Stimulated activated CD8-positive, alpha-beta memory T cell treated with anti-CD3 and anti-CD28 coated beads, Interleukin-4, amount 100 ng/mL, for 4 hours (primary cell): ENCODE measurements around the gene CASZ1.

ENCODE experiments used
- DNase-seq, 2 donors: peaks; one replicate each; pipeline ENCODE4 v3.0.0-alpha.2; 2020; ENCODE audit warnings: low read depth in 2 of 2, low spot score in 1 of 2

Gene CASZ1

GRCh38 chr1:10706376-10706913 is 90.0 kb downstream of the CASZ1 start:
- no peak for DNase-seq

DNA sequence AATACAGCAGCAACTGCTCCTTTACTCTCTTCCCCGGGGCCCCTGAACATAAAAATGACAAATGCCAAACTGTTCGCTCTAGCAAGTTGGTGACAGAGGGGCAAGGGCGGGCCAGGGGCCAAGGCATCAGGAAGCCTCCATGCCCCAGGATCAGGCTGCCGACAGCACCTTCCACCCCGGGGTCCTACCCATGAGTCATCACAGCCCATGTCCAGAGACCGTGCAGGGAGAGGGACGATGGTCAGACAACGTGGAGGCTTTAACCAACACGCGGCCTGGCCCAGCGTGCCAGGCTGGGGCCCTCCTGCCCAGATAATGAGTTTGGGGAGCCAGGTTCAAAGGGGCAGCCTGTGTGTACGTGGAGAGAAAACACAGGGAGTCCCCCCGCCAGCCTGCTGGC is 90.5 kb downstream of the CASZ1 start:
- no peak for DNase-seq

- DNase-seq = no peak
These were observed 92.0 kb downstream of the CASZ1 start for GRCh38 chr1:10704368-10704882.

DNA sequence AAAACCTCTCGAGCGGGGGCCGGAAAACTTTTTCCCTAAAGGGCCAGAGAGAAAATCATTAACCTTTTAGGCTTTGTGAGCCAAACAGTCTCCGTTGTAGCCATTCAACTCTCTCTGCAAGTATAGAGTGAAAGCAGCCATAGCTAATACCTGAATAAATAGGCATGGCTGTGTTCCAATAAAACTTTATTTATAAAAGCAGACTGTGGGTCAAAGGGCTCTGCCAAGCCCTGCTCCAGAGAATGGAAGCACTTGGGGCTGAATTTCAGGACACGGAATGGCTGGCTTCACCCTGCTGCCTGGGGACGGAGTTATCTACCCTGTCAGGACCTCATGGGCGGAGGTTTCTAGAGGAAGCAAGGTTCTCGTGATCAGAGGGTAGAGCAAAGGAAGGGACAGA is 92.7 kb downstream of the CASZ1 start:
- no peak for DNase-seq

GRCh38 chr1:10701145-10701544 is 95.3 kb downstream of the CASZ1 start:
- no peak for DNase-seq

GRCh38 chr1:10699470-10699835 is 97.0 kb downstream of the CASZ1 start:
- DNase-seq = no peak

DNA sequence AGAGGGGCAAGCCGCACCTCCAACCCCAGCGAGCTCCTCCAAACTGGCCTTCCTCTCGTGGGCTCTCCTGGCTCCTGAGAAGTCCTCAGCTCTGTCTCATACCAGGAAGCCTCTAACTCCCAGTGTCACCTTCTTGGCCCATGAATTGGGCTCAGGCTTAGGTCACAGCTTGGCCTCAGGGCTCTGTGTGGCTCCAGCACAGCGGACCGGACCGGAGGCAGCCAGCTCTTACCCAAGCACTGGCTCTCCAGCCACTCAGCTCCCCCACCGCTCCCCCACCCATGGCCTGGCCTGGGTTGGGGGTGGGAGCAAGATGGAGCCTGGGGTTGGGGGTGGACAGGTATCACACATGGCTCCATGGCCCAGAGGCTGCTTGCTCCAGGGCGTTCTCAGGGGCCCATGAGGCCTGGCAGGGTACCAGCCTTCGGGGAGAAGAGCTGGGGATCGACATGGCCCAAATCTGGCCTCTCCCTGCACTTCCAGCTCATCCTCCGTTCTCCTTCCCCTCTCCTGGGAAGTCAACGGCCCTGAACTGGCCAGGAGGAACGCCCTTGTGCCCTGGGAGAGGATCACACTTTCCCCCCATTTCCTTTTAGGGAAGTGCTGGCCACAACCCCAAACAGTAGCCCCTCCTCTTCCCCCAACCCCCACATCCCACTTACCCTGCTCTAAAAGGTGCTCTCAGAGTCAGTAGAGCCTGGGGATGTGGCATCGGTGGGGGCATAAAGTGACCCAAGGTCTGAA is 97.5 kb downstream of the CASZ1 start:
- no peak for DNase-seq

- DNase-seq = no peak
These were observed 98.8 kb downstream of the CASZ1 start for GRCh38 chr1:10697621-10698160.

GRCh38 chr1:10696977-10697376 is 99.5 kb downstream of the CASZ1 start:
- no peak for DNase-seq

- peak; percentile 37 to 55 for DNase-seq
These were observed 101.5 kb downstream of the CASZ1 start for GRCh38 chr1:10694633-10695627.

DNA sequence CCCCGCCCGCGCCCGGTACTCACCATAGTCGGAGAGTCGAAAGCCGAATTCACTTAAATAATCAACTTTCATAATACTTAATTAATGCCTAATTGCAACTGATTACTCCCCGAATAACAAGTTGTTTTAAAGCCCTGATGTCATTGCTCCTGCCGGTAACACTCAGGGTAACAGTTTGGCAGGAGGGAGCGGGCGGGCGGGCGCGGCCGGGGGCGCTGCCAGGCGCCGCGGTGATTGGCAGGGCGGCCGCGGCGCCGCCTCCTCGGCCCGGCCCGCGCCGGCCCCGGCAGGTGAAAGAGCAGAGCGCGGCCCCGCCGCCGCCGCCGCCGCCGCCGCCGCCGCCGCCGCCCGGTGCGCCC is 102.2 kb downstream of the CASZ1 start:
- peak in 1 of 2 donors; percentile 40 for DNase-seq

DNA sequence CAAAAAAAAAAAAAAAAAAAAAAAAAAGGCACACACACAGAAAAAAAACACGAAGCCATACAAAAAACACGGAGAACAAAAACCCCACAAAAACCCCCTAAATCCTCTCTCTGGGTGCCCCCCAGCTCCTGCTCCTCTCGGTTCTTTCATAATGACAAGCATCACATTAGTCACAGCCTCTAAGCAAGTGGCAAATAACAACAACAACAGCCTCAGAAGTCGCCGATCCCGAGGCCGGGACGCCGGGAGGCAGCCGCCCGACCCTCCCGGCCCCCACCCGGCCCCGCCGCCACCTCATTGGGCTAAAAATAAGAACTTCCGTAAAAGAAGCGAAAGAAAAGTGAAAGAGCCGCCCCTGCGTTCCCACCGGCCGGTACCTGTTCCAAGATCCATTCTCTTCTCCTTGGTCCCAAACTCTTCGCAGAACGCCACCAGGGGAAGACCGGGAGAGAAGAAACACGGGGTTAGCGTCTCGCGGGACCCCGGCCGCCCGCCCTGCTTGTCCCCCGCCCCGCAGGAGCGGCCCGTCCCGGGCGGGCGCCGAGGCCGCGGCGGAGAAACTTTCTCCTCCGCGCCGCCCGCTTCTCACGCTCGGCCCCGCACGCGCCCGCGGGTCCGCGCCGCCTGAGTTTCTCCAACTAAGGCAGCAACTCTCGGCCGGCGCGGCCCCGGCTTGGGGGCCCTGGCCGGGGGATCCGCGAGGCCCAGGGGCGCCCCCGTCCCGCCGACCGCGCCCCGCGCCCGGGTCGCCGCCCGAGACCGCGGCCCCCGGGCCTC is 102.8 kb downstream of the CASZ1 start:
- DNase-seq = peak; percentile 10 to 13

DNA sequence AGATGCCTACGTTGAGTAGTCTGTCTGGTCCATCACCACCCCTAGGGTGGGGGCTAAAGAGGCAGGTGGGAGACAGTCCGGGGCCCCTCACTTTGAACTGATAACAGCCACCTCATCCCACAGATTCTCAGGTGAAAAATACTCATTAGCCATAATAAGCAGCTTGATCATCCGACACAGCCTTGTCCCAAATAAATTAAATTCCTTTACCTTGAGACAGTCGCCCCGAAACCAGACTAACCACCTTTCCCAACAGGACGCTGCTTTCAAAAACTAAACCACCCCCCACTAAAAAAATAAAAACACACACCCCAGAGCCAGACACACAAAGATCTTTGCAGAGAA is 103.3 kb downstream of the CASZ1 start:
- no peak for DNase-seq

- peak; percentile 44 to 54 for DNase-seq
These were observed 103.9 kb downstream of the CASZ1 start for GRCh38 chr1:10692401-10693021.

DNA sequence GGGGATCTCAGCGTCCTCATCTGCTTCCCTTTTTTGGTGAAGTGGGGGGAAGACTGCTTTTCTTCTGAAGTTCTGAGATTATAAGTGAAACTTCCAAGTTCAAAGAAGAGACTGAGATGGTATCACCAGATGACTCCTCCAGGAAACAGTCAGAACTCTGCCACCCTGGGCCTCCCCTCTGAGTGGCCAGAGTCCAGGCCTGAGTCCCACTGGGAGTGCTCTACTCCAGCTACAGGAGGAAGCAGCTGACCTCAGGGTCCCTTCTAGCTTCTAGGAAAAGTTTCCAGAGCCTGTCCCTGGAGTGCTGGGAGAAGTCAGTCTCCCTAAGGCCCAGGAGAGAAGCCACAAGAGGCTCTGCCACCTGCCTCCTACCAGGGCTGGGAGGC is 104.7 kb downstream of the CASZ1 start:
- no peak for DNase-seq

DNA sequence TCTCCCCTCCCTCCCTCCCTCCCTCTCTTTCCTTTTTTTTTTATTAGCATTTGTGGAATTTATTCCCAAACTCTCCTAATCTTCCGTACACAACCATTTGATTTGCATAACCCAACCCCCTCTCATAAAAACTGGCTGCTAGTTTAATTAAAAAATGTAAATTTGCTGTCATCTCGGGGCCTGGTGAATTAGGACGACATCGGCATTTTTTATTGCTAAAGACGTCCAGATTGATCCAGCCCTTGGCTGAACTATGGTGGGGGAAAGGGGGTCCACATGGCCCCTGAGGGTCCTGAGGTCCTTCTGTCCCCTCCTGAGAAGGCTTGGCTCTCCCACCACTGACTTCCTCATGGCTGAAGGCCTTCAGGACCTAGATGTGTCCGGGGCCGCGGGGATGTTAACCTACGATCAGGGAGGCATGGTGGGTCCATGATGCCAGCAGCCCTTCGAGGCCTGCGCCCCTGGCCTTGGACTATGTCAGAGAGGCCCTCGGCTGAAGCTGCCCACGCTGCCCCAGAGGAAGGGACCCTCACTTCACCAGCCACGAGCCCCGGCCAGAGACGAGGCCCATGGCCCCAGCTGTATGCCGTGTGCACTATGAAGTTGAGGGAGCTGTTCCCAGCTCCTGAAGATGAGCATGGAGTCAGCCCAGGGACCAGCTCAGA is 105.2 kb downstream of the CASZ1 start:
- no peak for DNase-seq

DNA sequence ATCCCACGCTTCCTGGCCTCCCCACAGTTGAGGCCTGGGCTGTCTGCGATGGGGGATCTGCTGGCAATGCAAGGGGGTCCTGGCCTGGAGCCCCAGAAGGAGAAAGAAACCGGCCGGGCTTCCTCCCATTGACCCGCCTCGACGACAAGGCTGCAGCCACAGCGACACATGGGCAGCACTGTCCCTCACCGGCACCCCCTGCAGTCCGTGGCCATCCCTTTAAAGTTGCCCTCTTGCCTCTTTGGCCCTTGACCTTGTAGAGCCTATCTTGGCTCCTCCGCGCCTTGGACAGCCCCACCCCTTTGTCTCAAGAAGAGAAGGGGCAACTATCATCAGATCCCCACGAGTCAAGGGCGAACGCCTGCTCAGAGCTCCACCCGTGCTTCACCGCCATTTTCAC is 106.0 kb downstream of the CASZ1 start:
- DNase-seq = no peak

GRCh38 chr1:10688409-10688786 is 108.0 kb downstream of the CASZ1 start:
- DNase-seq = no peak

GRCh38 chr1:10687782-10688408 is 108.6 kb downstream of the CASZ1 start:
- no peak for DNase-seq

DNA sequence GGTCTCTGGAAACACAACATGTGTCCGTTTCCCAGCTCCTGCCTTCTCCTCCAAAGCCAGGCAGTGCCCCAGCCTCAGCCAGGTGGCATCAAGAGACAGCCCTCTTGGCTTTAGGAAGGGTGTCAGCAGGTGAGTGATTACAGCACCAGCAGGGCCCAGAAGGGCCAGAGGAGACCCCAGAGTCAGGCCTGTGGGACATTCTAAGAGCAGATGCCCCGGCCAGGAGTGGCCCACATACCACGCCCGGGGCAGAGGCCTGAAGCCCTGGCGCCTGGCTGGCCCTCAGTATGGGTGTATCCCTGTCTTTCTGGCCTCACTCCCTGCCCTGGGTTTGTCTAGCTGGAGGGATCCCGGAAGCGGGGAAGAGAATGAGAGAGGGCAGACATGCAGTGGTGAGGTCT is 109.2 kb downstream of the CASZ1 start:
- DNase-seq = no peak
